KMS-11 (cell line): ENCODE data around the gene CCDC107.

ENCODE experiments used
- H2AFZ ChIP-seq: fragments of 200-600 bp; sonication (generic); 2 replicates; pipeline ENCODE4 v1.6.1; 2016; ENCODE audit warnings: antibody characterized with exemption, mixed run types, low read depth
- H3K27ac ChIP-seq: fragments of 200-600 bp; sonication (generic); 2 replicates; pipeline ENCODE4 v1.6.1; 2016; ENCODE audit warnings: mild to moderate bottlenecking, mixed run types
- H3K27me3 ChIP-seq: fragments of 200-600 bp; sonication (generic); 2 replicates; pipeline ENCODE4 v1.6.1; 2017; ENCODE audit warnings: mild to moderate bottlenecking, low read depth, mixed run types, moderate library complexity; ENCODE audit not compliant: insufficient read depth
- H3K36me3 ChIP-seq: fragments of 200-600 bp; sonication (generic); 2 replicates; pipeline ENCODE4 v1.6.1; 2017; ENCODE audit warnings: mild to moderate bottlenecking, mixed run types; ENCODE audit not compliant: insufficient read depth
- H3K4me1 ChIP-seq: fragments of 200-600 bp; sonication (generic); 2 replicates; pipeline ENCODE4 v1.6.1; 2016; ENCODE audit warnings: mild to moderate bottlenecking, low read depth, mixed run types; ENCODE audit not compliant: poor library complexity, severe bottlenecking
- H3K4me2 ChIP-seq: fragments of 200-600 bp; sonication (generic); 2 replicates; pipeline ENCODE4 v1.7.0; 2016; ENCODE audit warnings: mild to moderate bottlenecking, mixed run types
- H3K4me3 ChIP-seq: fragments of 200-600 bp; sonication (generic); IDR thresholded peaks from 2 replicates; pipeline ENCODE4 v1.6.1; 2017; ENCODE audit warnings: low read depth, low read length, mixed read lengths; ENCODE audit not compliant: insufficient read depth
- H3K79me2 ChIP-seq: fragments of 200-600 bp; sonication (generic); 2 replicates; pipeline ENCODE4 v1.6.1; 2016; ENCODE audit warnings: low read depth, mixed run types; ENCODE audit not compliant: insufficient read depth
- H3K9ac ChIP-seq: fragments of 200-600 bp; sonication (generic); 2 replicates; pipeline ENCODE4 v1.6.1; 2016; ENCODE audit warnings: mild to moderate bottlenecking, mixed run types
- H4K20me1 ChIP-seq: fragments of 200-600 bp; sonication (generic); 2 replicates; pipeline ENCODE4 v1.6.1; 2016; ENCODE audit warnings: mild to moderate bottlenecking, mixed run types; ENCODE audit not compliant: insufficient read depth
- CTCF ChIP-seq: fragments of 200-600 bp; sonication (generic); conservative IDR thresholded peaks from 2 replicates; pipeline ENCODE4 v1.6.1; 2017; ENCODE audit warnings: low read depth, mild to moderate bottlenecking, antibody characterized with exemption, low read length, moderate library complexity, mixed read lengths

Gene CCDC107

GRCh38 chr9:35690294-35690613, 32.2 kb downstream of the CCDC107 start:
- no peaks in the 10 kb centered on the region for H4K20me1 ChIP-seq
- H3K79me2 ChIP-seq, result no peaks in the 10 kb centered on the region
- H3K9ac ChIP-seq, result peak overlapping the region; percentile 61; the same call in 1 of the 2 replicates
- no peaks in the 10 kb centered on the region for H3K27me3 ChIP-seq
- no peak overlapping the region for H3K4me3 ChIP-seq
- no peaks in the 10 kb centered on the region for H3K36me3 ChIP-seq
- no peak overlapping the region for H3K27ac ChIP-seq
- TF ChIP-seq CTCF, result no peak
- H3K4me1 ChIP-seq, result no peaks in the 10 kb centered on the region
- peak overlapping the region; percentile 48 for H3K4me2 ChIP-seq
- peak overlapping the region; percentile 81; the same call in 1 of the 2 replicates for H2AFZ ChIP-seq

GRCh38 chr9:35690614-35691333, 32.7 kb downstream of the CCDC107 start:
- Histone ChIP-seq H3K27me3 (no peaks in the 10 kb centered on the region), H2AFZ (peak overlapping the region; percentile 81), H3K27ac (no peak overlapping the region), H3K79me2 (no peaks in the 10 kb centered on the region), H3K4me2 (peak overlapping the region; percentile 76), H3K36me3 (no peaks in the 10 kb centered on the region), H4K20me1 (no peaks in the 10 kb centered on the region), H3K4me3 (no peak overlapping the region), H3K4me1 (no peaks in the 10 kb centered on the region), H3K9ac (peak overlapping the region; percentile 61)
- TF ChIP-seq CTCF, result no peak

GRCh38 chr9:35691334-35691650, 33.2 kb downstream of the CCDC107 start:
- Histone ChIP-seq H3K27ac (no peak overlapping the region), H3K36me3 (no peaks in the 10 kb centered on the region), H2AFZ (peak overlapping the region; percentile 81; the same call in 1 of the 2 replicates), H4K20me1 (no peaks in the 10 kb centered on the region), H3K4me2 (no peak overlapping the region), H3K27me3 (no peaks in the 10 kb centered on the region), H3K9ac (no peak overlapping the region), H3K79me2 (no peaks in the 10 kb centered on the region), H3K4me3 (no peak overlapping the region), H3K4me1 (no peaks in the 10 kb centered on the region)
- no peak for TF ChIP-seq CTCF

- H3K27me3 ChIP-seq, result no peaks in the 10 kb centered on the region
- no peak overlapping the region for H3K4me2 ChIP-seq
- no peak for TF ChIP-seq CTCF
- H4K20me1 ChIP-seq, result no peaks in the 10 kb centered on the region
- no peaks in the 10 kb centered on the region for H3K36me3 ChIP-seq
- H3K4me1 ChIP-seq, result no peaks in the 10 kb centered on the region
- no peak overlapping the region for H3K4me3 ChIP-seq
- H3K27ac ChIP-seq, result no peak overlapping the region
- H3K79me2 ChIP-seq, result no peaks in the 10 kb centered on the region
- H2AFZ ChIP-seq, result no peak overlapping the region
- no peak overlapping the region for H3K9ac ChIP-seq
These were observed 33.7 kb downstream of the CCDC107 start for GRCh38 chr9:35691757-35692301.
